NK-92 treated with Interleukin-12 subunit alpha and Interleukin-12 subunit beta, amount 100 ng/mL, for 24 hours (cell line): ENCODE results near the gene ME3.

Experiments
- DNase-seq: peaks from one replicate; lab custom pipeline; 2025; lab: John Stamatoyannopoulos, UW

The ME3 gene

GRCh38 chr11:86692746-86693145 is 20.3 kb upstream of the ME3 start:
- DNase-seq = no peak

DNA sequence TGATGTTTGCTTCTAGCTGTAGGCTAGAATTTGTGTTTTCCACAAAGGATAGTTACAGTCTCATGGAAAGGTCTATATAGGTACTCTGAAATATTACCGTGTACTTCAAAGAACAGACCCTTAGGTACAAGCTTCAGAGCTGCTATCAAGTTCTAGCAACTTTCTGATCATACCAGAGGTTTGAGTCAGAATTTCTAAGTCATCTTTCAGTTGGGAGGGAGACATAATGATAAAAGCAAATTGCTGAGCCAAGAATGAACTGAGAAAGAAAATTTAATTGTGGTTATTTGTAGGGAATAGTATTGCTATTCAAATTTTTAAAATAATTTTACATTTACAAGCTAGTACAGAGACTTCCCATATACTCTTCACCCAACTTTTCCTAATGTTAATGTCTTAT is 19.9 kb upstream of the ME3 start:
- DNase-seq = no peak

DNA sequence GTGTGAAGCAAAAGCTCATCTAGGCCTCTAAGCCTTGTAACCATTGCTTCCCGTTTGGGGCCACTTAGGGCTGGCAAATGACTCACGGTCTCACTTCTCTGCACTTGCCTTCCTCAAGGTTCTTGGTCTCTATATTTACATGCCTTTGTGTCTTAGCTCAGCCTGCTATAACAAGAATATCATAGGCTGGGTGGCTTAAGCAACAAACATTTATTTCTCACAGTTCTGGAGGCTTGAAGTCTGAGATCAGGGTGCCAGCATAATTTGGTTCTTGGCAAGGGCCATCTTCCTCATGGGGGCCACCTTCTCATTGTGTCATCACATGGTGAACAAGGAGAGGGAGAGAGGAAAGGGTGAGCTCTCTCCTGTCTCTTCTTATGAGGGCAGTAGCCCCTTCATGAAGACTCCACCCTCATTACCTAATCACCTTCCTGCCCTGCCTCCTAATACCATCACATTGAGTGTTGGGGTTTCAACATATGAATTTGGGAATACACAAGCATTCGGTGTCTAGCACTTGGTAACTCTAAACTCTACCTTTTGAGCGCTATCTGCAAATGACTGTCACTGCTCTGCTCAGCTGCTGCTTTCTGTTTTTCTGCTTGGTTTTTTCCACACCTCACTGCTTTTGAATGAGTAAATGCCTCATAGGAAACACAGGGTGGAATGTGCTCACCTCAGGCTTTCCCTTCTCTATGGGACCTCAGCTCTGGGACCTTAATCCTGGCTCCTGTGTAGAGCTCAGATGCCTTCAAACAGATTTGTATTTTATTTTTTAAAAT is 16.2 kb upstream of the ME3 start:
- DNase-seq = peak; percentile 51

GRCh38 chr11:86687185-86687778 is 14.9 kb upstream of the ME3 start:
- no peak for DNase-seq

DNA sequence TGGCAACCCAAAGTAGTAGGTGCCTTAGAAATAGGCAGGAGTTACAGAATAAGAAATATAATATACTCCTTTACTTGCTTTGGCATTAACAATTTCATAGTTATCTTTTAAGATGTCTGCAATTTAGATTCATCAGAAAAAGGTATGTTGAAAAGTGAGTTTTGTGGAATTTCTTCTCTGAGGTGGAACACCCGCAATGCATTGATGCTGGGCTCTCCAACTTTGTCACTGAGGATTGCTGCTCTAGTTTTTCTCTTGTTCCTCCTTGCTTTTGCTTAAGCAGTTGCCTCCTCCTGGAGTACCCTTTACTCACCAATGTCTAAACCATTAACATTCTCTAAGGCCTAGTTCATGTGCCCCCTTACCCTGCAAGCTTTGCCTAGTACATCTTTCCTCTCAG is 14.1 kb upstream of the ME3 start:
- DNase-seq = no peak

- no peak for DNase-seq
Measured at GRCh38 chr11:86681483-86681756, 9.0 kb upstream of the ME3 start.

GRCh38 chr11:86680716-86681482 is 8.5 kb upstream of the ME3 start:
- DNase-seq = no peak

DNA sequence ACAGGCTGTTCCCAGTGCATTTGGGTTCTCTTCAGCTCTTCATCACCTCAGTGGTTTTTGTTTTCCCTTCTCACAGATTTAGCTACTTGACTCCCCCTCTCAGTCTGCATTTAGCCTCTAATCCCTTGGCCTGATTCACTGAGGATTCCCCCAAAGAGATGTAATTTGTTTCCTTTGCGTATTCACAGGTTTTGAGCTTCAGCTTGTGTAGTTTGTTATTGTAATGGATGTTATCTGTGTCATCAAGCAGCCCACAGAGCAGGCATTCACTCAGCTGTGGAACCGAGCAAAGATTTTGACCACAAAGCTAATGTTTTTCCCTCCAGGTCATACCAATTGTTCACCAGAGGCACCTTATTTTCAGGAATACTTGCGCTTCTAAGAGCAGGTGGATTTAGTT is 6.4 kb upstream of the ME3 start:
- DNase-seq = no peak

DNA sequence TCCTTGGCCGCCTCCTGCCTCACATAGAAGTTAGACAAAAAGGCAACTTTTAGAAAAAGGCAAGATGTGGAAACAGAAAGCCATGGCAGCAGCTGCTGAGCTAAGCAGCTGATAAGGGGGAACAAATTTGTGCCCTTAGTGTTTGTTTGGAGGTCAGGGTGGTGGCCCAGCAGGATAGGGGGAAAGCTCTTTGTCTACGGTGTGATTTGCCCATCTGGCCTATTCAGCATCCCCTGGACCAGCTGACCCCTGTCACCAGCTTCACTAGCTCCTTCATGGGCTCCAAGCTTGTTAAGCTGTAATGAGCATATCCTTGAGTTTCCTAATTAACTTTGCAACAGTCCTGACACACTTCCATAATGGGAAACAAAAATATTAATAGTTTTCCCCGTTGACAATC is 5.9 kb upstream of the ME3 start:
- DNase-seq = no peak

DNA sequence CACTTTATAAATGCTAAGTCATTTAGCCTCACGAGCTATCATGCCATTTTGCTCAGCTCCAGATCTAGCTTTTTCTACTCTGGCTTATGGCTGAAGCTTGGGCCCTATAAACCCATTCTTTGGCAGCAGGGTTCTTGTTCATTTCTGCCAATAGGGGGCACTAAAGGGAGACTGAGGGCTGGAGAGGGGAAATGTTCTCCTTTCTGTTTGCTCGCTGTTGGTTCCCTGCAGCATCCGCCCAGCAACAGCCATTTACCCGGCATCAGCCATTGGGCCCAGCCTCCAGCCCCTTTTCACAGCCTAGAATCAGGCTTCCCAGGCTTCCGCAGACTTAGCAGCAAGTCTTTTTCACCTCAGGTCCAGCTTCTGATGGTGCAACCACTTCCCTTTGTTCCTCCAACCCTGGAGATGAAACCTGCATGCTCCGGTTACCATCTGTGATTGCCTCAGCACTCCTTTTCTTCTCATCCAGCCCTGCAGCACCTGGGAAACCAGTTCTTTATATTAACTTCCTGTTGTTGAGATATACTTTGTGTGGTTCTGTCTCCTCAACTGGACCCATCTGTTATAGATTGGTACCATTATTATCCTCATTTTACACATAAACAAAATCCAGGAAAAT is 4.2 kb upstream of the ME3 start:
- DNase-seq = no peak

DNA sequence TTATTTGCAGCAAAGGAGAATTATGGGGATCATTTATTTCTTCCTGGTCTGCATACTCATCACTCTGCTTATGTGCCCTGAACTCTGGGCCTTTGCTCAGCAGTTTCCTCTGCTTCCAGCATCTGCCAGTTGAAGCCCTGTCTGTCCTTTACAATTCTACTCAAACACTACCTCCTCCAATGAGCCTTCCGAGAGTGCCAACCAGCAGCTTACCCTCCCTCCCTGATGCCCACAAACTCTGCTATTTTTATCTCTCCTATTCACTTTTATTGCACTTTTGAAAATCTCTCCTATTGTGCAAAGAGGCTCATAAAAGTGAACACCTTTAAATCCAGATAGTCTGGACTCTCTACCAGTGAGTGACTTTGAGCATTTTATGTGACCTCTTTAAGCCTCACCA is 3.6 kb upstream of the ME3 start:
- no peak for DNase-seq

- DNase-seq = no peak
Measured at GRCh38 chr11:86675017-86675416, 2.6 kb upstream of the ME3 start.

DNA sequence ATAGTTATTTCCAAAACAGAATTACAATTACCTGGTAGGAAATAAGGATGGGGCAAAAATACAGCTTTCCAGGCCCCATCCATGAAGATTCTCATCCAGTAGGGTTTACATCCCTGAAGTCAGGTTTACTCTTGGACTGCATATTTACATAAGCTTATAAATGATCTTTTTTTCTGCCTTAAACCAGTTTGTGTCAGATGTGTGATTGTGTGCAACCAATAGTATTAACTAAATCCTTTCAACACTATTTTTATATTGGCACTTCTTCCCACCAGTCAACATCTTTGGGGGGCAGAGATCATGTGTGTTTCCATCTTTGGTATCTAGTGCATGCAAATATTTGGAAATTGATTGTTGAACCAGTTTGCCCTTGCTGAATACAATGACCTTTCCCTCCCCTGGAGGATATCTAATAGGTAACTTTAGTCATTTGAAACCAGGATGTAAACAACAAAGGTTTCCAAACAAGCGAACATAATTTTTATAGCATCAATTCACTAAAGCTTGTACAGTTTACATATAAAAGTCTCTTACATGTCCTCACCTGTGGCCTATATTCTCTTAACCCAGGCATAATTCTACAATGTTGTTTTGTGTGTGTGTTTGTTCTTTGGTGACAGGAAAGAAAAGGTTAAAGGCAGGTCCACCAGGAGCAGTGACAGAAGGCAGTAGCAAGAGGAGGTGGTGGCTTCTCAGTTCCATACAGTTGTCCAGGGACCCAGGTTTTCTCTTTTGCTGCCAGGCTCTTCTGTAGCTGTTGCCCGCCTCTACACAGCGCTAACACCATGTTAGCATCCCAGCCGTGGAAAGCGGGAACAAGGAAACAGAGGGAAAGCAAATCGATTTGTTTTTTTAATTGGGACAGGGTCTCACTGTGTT is 1.7 kb upstream of the ME3 start:
- no peak for DNase-seq

DNA sequence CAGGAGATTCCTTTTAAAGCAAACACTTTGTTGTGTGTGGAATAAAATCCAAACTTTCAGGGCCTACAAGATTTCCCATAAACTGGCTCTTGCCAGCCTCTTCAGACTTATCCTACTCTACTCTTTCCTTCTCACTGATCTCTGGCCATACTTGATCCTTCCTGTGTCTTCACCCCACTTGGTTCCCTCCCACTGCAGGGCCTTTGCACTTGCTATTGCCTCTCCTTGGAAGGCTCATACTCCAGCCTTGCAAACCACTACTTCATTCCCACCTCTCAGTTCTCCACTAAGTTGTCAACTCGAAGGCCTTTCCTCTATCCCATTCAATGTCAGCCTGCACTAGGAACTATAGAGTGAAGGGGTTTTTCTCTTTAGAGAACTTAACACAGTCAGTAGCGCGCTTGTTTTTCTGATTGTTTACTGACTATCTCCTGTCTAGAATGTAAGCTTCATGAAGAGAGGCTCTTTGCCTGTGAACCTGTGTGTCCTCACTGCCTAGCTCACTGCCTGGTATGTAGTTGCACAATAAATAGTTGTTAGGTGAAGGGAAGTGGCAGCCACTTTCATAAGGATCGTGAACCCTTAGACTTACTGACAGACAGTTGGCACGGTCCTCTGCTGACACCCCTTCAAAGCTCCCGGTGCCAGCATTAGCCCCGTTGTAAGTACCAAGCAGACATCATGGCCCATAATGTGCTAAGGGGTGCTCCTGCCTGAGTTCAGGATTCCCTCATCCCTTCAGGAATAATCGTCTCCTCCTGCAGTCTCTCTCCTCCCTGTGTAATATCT is 833 bp upstream of the ME3 start:
- no peak for DNase-seq

DNA sequence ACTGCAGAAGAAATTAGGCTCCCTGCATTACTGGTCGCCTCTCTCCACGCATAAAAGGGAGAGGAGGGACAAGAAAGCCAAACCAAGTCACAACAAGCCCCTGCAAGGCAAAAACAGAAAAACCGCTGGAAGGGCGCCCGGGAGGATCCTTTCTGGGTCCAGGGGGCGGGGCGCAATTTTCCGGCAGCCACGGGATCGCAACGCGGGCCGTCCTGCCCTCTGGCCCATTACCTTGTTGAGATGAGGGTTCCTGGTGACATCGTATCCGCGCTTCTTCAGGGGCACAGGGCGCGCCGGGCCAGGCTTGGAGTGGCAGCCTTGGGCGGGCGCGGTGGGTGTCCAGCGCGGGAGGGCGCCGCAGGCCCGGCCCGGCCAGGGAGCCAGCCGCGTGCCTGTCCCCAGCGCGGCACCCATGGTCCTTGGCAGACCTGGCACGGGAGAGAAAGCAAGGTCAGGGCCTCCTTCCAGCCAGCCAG is 847 bp downstream of the ME3 start:
- DNase-seq = no peak

DNA sequence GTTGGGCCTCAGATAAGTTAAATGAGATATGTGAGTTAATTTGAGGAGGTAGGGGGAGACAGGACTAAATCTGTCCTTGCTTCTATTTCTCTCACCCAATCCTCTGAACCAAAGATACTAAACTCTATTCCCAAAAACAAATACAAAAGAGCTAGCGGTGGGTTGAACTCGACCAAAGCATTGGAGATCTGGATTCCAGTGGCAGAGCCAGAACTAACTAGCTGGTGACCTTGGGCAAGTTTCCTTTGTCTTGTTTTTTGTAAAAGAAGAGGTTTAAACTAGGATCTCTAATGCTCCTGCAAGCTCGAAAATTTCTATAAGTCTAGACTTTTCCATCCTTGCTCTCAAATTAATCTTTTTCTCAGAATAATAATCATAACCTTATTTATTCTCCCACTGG is 1.5 kb downstream of the ME3 start:
- no peak for DNase-seq

GRCh38 chr11:86670181-86670580 is 2.2 kb downstream of the ME3 start:
- no peak for DNase-seq

DNA sequence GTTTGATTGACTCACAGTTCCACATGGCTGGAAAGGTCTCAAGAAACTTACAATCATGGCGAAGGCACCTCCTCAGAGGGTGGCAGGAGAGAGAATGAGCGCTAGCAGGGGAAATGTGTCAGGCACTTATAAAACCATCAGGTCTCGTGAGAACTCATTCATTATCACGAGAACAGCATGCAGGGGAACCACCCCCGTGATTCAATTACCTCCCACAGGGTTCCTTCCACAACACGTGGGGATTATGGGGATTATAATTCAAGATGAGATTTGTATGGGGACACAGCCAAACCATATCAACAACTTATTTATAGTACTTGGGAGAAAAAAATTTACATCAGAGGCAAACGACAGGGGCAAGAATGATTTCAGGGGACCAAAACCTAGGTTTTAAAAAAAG is 3.0 kb downstream of the ME3 start:
- DNase-seq = no peak

DNA sequence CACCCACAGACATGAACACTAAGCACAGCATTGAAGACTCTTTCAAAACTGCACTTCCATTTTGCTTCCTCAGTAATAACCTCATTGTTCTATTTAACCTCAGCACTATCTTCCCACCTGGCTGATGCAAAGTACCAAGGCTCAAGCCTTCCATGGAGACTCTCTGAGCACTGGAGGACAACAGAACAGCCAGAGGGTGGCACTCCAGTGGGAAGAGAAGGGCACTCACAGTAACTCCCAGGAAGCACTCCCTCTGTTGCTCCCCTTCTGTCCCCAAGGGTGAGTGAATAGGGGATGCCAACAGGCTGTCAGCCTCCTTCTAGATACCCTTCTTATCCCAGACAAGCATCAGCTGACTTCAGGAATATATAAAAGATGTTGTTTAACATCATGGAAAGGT is 3.5 kb downstream of the ME3 start:
- no peak for DNase-seq

GRCh38 chr11:86666193-86666592 is 6.2 kb downstream of the ME3 start:
- DNase-seq = no peak

- DNase-seq = no peak
Measured at GRCh38 chr11:86664930-86665329, 7.5 kb downstream of the ME3 start.
